ENCODE data around the gene UQCRHL.
"Not testable (repeated sequence)": the region's sequence is repeated elsewhere in the genome, so short reads cannot be mapped to it uniquely, and the experiment has no call there.

UQCRHL gene

DNA sequence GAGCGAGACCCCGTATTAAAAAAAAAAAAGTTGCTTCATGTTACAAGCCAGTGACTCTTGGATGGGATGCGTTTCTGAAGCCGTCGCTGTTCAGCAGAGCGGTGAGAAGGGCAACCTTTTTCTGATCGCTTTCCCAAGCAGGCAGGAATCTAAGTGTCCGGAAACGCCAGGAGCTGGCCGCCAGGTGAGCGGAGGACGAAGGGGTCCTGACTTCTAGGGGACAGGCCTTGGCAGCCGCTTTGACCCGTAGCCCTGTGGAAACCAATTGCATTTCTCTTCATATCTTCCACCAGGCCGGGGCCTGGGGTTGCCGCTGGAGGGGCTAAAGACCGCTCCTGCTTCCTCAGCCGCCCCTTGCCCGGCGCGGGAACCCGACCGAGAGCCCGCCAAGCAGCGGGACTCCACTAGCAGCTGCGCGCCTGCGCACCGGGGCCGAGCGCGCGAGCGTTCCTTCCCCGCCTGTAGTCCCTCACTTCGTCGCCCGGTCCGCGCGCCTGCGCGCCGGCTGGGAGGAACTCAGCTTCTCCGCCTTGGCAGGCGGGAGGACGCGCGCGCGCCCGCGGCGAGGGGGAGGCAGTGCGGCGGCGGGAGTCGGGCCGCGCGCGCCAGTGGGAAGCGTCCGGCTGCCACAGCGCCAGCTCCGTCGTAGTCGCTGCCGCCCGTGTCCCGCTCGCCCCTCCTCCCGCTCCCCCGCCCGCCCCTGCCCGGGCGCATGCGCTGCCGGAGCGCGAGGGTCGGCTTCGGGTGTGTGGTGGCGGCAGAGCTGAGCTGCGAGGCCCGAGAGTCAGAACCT is 39.8 kb upstream of the UQCRHL start, which contains the start of gene SPEN:
SPEN (plus strand) TSS at position 608 of the 793 bp plus-strand sequence. CDS start 361 bp downstream, outside the sequence.
- DNase-seq (ENCODE audit: low read depth in 1 of 2, low spot score in 1 of 2), result peak; percentile 58 to 97
- TF ChIP-seq JUND (IDR thresholded peaks at IDR 0.05; ENCODE audit: low read depth), result no peak
- in situ Hi-C loops (cut with HindIII; ENCODE audit: low pct_unique_long_range_greater_than_20kb, low sequenced_read_pairs), result no loop called here

DNA sequence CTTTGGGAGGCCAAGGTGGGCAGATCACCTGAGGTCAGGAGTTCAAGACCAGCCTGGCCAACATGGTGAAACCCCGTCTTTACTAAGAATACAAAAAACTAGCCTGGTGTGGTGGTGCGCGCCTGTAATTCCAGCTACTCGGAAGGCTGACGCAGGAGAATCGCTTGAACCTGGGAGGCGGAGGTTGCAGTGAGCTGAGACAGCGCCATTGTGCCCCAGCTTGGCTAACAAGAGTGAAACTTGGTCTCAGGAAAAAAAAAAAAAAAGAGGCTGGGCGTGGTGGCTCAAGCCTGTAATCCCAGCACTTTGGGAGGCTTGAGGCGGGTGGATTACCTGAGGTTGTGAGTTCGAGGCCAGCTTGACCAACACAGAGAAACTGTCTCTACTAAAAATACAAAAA is 38.6 kb upstream of the UQCRHL start:
- DNase-seq (ENCODE audit: low read depth in 1 of 2, low spot score in 1 of 2); in situ Hi-C loops (cut with HindIII; ENCODE audit: low pct_unique_long_range_greater_than_20kb, low sequenced_read_pairs): not testable (repeated sequence)

DNA sequence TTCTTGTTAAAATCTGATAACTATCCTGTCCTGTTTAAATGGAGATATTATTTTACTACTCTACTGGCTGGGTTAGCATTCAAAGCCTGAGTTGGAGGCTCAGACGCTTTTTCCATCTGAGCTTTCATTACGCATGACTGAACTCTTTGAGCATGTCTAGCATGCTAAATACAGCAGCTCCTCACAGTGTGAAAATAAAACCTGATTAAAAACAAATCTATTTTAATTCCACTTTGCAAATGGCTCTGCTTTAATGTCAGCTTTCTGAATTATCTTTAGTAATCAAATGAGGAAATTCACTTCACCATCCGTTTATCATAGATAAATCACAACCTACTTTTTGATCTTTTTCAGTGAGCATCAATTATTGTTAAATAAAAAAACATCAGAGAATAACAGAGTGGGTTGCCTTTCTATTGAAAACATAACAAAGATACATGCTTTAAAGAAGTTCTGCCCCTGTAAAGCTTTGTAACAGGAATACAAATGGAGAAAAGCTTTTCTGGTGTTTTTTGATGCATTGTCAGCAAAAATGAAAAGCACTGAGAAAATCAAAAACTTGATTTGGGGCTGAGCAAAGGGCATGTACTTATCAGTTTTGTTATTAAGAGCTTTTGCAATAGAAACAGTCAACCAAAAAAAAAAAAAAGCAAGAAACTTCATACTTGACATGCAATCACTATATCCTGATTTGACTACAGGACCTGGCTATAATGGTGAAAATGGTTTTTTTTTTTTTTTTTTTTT is 36.5 kb upstream of the UQCRHL start:
- no peak for TF ChIP-seq JUND (IDR thresholded peaks at IDR 0.05; ENCODE audit: low read depth)
- in situ Hi-C loops (cut with HindIII; ENCODE audit: low pct_unique_long_range_greater_than_20kb, low sequenced_read_pairs), result no loop called here
- peak in 1 of 2 experiments; percentile 6 for DNase-seq (ENCODE audit: low read depth in 1 of 2, low spot score in 1 of 2)

DNA sequence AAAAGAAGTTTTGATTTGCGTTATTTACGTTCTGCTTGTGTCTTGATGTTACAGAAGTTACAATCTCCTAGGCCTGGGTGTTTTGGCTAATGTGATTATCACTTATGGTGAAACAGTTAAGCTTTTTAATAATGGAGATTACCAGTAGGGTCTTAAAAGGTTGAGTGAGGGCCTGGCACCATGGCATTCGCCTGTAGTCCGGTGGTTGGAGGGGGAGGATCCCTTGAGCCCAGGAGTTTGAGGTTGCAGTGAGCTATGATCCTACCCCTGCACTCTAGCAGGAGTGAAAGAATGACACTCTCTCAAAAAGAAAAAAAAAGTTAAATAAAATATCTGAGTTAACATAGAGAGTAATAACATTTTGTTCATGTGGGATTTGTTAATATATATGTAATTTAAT is 31.3 kb upstream of the UQCRHL start:
- in situ Hi-C loops (cut with HindIII; ENCODE audit: low pct_unique_long_range_greater_than_20kb, low sequenced_read_pairs), result no loop called here
- no peak for TF ChIP-seq JUND (IDR thresholded peaks at IDR 0.05; ENCODE audit: low read depth)
- no peak for DNase-seq (ENCODE audit: low read depth in 1 of 2, low spot score in 1 of 2)

DNA sequence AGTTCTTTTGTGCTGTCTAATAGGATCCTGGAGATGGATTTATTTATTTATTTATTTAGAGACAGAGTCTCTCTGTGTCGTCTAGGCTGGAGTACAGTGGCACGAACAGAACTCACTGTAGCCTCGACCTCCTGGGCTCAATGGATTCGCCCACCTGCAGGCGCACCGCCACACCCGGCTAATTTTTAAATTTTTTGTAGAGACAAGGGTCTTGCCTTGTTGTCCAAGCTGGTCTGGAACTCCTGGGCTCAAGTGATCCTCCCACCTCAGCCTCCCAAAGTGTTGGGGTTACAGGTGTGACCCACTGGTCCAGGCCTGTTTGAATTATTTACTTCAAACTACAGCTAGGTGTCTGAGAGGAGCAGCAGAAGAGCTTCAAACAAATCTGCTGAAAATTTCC is 30.5 kb upstream of the UQCRHL start:
- in situ Hi-C loops (cut with HindIII; ENCODE audit: low pct_unique_long_range_greater_than_20kb, low sequenced_read_pairs), result no loop called here
- DNase-seq (ENCODE audit: low read depth in 1 of 2, low spot score in 1 of 2), result no peak
- TF ChIP-seq JUND (IDR thresholded peaks at IDR 0.05; ENCODE audit: low read depth), result no peak

DNA sequence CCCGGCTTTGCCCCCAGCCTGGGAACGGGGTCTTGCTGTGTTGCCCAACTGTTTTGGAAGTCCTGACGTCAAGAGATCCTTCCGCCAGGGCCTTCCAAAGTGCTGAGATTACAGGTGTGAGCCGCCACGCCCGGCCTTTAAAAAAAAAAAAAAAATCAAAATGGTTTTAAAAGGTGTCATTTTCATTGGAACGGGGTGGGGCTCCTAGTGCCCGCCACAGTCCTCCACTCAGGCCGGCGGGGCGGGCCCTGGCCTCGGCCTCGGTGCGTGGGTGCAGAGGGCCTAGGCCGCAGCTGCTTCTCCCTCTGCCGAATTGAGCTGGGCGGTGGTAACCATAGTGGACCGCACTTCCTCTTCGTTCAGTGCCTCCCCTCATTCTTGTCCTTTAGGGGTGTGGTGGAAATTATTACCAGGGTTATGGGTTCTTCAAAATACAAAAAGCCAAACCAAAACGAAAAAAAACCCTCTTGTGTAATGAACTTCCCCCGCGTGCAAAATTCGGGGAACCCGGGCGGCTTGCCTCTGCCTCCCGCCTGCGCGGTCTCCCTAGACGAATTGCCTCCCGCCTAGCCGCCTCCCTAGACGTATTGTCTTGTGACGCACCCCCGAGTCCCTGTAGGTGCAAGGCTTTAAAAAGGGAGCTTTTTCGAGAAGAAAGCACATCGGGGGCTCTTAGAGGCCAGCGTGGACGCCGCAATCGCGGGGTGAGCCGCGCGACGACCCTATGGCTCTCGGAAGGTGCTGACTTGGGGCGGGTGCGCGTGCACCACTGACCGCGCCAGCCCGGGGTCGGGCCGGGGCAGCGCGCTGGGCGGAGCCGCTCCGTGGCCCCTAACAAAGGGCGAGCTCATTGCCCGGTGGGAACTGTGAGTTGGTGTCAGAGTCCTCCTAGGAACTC is 29.6 kb upstream of the UQCRHL start:
- in situ Hi-C loops (cut with HindIII; ENCODE audit: low pct_unique_long_range_greater_than_20kb, low sequenced_read_pairs), result no loop called here
- TF ChIP-seq JUND (IDR thresholded peaks at IDR 0.05; ENCODE audit: low read depth), result no peak
- no peak for DNase-seq (ENCODE audit: low read depth in 1 of 2, low spot score in 1 of 2)

DNA sequence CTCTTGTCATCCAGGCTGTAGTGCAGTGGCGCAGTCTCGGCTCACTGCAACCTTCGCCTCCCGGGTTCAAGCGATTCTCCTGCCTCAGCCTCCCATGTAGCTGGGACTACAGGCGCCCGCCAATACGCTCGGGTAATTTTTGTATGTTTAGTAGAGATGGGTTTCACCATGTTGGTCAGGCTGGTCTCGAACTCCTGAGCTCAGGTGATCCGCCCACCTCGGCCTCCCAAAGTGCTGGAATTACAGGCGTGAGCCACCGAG is 29.0 kb upstream of the UQCRHL start:
- DNase-seq (ENCODE audit: low read depth in 1 of 2, low spot score in 1 of 2); in situ Hi-C loops (cut with HindIII; ENCODE audit: low pct_unique_long_range_greater_than_20kb, low sequenced_read_pairs): not testable (repeated sequence)

DNA sequence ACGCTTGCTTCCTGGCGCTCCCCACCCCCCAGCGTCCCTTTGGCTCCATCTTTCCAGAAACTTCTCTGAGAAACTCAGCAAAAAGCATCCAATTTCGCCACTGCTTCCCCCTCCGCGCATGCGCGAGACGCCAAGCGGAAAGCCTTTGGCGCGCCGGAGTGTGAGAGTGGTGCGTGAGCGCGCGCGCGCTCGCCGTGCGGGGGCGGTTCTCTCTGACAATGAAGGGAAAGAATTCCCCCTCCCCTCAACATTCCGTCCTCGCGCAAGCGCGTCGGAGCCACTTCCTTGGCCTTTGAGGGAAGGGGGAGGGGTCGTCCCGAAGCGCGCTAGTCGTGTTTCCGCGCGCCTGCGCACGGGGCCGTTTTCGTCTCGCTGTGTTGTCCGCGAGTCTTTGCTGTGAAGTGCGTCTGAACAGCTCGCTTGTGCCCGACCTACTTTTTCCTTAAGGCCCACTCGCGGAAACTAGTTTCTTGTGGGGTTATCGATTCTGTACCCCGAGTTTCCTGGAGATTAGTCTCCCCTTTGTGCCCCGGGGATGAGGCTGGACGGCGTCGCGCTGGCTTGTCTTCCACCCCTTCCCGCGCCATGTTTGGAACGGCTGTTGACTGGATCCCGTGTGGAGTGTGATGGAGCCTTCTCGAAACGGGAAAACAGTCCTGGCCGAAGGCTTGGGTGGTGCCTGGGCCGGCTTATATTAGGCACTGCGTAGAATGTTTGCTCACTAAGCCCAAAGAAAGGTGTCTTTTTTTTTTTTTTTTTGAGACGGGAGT is 28.5 kb upstream of the UQCRHL start:
- no peak for TF ChIP-seq JUND (IDR thresholded peaks at IDR 0.05; ENCODE audit: low read depth)
- in situ Hi-C loops (cut with HindIII; ENCODE audit: low pct_unique_long_range_greater_than_20kb, low sequenced_read_pairs), result no loop called here
- peak; percentile 57 to 99 for DNase-seq (ENCODE audit: low read depth in 1 of 2, low spot score in 1 of 2)

DNA sequence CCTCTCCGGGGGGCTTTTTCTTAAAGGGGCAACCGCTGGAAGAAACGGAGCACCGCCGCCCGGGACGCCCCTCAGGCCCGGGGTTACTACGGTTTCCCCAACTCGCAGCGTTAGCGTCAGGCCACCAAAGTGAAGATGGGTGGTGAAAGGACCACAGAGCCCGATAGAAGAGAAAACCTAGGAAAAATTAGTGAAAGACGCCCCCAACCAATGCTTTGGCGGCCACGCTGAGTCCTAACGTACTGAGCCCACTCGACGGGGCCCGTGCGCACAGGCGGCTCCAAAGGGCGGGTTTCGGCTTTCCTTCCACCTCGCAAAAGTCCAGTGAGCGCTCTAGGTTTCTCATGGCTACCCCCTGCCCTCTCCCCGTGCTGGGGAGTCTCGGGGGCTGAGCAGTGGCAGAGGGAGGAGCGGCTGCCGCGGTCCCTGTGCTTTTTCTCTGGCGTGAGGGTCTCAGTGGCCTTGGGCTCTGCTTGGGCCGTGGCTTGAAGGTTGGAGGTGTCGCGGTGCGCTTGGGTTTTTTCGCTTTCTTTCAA is 27.8 kb upstream of the UQCRHL start:
- TF ChIP-seq JUND (IDR thresholded peaks at IDR 0.05; ENCODE audit: low read depth), result no peak
- in situ Hi-C loops (cut with HindIII; ENCODE audit: low pct_unique_long_range_greater_than_20kb, low sequenced_read_pairs), result no loop called here
- DNase-seq (ENCODE audit: low read depth in 1 of 2, low spot score in 1 of 2), result no peak

DNA sequence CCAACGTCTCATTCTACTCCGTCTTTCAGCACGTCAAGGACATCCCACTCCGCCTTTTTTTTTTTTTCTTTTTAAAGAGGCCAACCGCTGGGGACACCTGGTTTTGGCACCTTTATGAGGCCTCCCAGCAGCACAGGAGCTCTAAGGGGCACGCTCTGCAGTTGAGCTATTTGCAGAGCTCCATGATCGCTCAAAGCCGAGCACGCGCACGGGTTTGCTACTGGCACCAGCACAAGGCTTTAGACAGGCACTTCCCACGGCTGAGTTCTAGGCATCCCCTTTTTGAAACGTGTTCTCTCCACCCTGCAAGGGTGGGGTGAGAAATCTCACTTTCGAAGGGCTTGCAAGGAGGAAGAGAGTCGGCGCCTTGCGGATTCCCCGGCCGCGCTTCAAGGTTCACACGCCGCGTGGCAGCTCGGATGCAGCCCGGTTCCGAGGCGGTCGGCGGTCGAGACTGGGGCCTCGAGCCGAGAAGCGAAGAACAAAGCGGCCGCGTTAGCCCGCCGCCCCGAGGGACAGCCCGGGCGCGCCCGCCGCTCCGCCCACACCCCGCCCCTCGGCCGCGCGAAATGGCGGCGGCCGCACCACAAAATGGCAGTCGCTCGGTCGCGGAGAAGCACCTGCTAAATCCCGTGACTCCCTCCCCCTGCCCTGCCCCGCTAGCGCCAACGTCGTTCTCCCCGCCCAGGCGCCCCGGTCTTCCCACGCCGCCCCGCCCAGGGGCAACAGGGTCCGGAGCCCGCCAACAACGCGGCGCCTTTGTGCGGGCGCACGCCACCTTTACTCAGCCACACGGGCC is 27.2 kb upstream of the UQCRHL start:
- in situ Hi-C loops (cut with HindIII; ENCODE audit: low pct_unique_long_range_greater_than_20kb, low sequenced_read_pairs), result no loop called here
- TF ChIP-seq JUND (IDR thresholded peaks at IDR 0.05; ENCODE audit: low read depth), result no peak
- DNase-seq (ENCODE audit: low read depth in 1 of 2, low spot score in 1 of 2), result peak; percentile 50 to 92

DNA sequence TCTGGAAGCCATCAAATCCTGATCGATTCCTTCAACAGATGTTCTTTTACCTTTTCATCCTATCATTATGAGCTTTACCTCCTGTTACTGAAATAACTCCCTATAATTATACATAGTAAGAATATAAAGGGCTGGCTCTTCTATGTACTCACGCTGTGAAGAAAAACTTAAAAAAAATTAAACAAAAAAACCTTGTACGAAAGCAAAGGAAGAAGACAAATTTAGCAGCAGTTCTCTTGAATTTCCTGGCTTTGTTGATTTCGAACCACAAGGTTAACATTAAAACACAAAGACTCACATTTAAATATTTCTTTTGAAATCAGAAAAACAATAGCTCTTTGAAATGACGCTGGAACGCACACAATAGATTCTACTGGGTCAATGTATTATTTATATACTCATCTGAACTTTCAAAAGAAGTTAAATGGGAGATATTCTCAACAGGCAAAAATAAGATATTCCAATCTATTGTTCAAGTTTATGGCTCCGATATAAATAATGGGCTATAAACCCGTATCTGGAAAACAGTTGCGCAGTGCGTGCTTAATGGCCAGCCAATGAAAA is 26.5 kb upstream of the UQCRHL start:
- in situ Hi-C loops (cut with HindIII; ENCODE audit: low pct_unique_long_range_greater_than_20kb, low sequenced_read_pairs), result no loop called here
- DNase-seq (ENCODE audit: low read depth in 1 of 2, low spot score in 1 of 2), result no peak

More for the DNA sequence above, 26.5 kb upstream of the UQCRHL start:
- TF ChIP-seq JUND (IDR thresholded peaks at IDR 0.05; ENCODE audit: low read depth), result no peak

Measured in T47D (cell line).